Activated naive CD4-positive, alpha-beta T cell treated with anti-CD3 and anti-CD28 coated beads, Interleukin-2, amount 50 U/mL, for 72 hours (primary cell): ENCODE results near the gene PQBP1. TPM values are rescaled to one million over a fixed set of nuclear protein-coding genes. Genes with fewer than 3 reads are reported as not detected.
A peak's percentile ranks its signal among the peaks of the same experiment; 100 is the strongest.

Experiments used
- ATAC-seq, 2 donors: fragments of 150-1000 bp; cut with Tn5 transposase; 2 replicates each; pipeline ENCODE4 v1.10.0; 2021; ENCODE audit warnings: mild to moderate bottlenecking in 2 of 2, moderate library complexity in 2 of 2
- DNase-seq, 2 donors: peaks; one replicate each; pipeline ENCODE4 v3.0.0; 2021 to 2022; ENCODE audit warnings: low spot score in 2 of 2
- H3K27ac Mint-ChIP-seq, 2 donors: one replicate each; pipeline ENCODE4 v1.8.0; 2022; ENCODE audit warnings: mild to moderate bottlenecking in 2 of 2, mixed read lengths in 2 of 2
- H3K36me3 Mint-ChIP-seq, 2 donors: one replicate each; pipeline ENCODE4 v1.8.0; 2022; ENCODE audit warnings: mixed read lengths in 2 of 2
- H3K9me3 Mint-ChIP-seq, 2 donors: one replicate each; pipeline ENCODE4 v1.8.0; 2022; ENCODE audit warnings: mixed read lengths in 2 of 2
- total RNA-seq, 2 donors: library from RNA; stranded (reverse); gene quantifications; one replicate each; pipeline ENCODE4 v1.2.3, GENCODE V29; 2022

Gene PQBP1
- total RNA-seq, 2 donors from 2014 or later, result 77.2 to 79.3 TPM

- ATAC-seq (no peak), DNase-seq (no peak)
- Mint-ChIP-seq H3K36me3 (peaks cover 0 to 16% of the 10 kb centered on the region in 2 donors), H3K9me3 (no peaks in the 10 kb centered on the region), H3K27ac (peak overlapping the region; percentile 14 to 66)
These were observed 4.0 kb upstream of the PQBP1 start for GRCh38 chrX:48893556-48894348.

- DNase-seq (no peak), ATAC-seq (no peak)
- Mint-ChIP-seq H3K9me3 (no peaks in the 10 kb centered on the region), H3K27ac (peak overlapping the region in 1 of 2 donors; percentile 38), H3K36me3 (peaks cover 0 to 16% of the 10 kb centered on the region in 2 donors)
These were observed 2.8 kb upstream of the PQBP1 start for GRCh38 chrX:48894891-48895290.

- Mint-ChIP-seq H3K27ac (peak overlapping the region; percentile 94 to 96), H3K9me3 (no peaks in the 10 kb centered on the region), H3K36me3 (peaks cover 0 to 16% of the 10 kb centered on the region in 2 donors)
- ATAC-seq (no peak), DNase-seq (no peak)
These were observed 1.1 kb upstream of the PQBP1 start for GRCh38 chrX:48896611-48897011.

- Mint-ChIP-seq H3K27ac (peak overlapping the region; percentile 94 to 96), H3K36me3 (peaks cover 0 to 16% of the 10 kb centered on the region in 2 donors), H3K9me3 (no peaks in the 10 kb centered on the region)
- ATAC-seq (peak; percentile 28 to 40), DNase-seq (peak; percentile 43 to 73)
These were observed 539 bp upstream of the PQBP1 start for GRCh38 chrX:48897157-48897624.

- peak overlapping the region in 1 of 2 donors; percentile 96 for H3K27ac Mint-ChIP-seq
- H3K9me3 Mint-ChIP-seq, result no peaks in the 10 kb centered on the region
- peaks cover 0 to 16% of the 10 kb centered on the region in 2 donors for H3K36me3 Mint-ChIP-seq
- no peak for ATAC-seq
- no peak for DNase-seq
These were observed 1.3 kb downstream of the PQBP1 start for GRCh38 chrX:48899078-48899410.

GRCh38 chrX:48901069-48901468 is 3.3 kb downstream of the PQBP1 start:
- DNase-seq, result no peak
- ATAC-seq, result no peak
- H3K27ac Mint-ChIP-seq, result no peak overlapping the region
- no peaks in the 10 kb centered on the region for H3K9me3 Mint-ChIP-seq
- H3K36me3 Mint-ChIP-seq, result peaks cover 0 to 16% of the 10 kb centered on the region in 2 donors

GRCh38 chrX:48902135-48902534 is 4.4 kb downstream of the PQBP1 start:
- DNase-seq, result no peak
- H3K36me3 Mint-ChIP-seq, result peaks cover 0 to 11% of the 10 kb centered on the region in 2 donors
- no peaks in the 10 kb centered on the region for H3K9me3 Mint-ChIP-seq
- no peak for ATAC-seq
- peak overlapping the region in 1 of 2 donors; percentile 67 for H3K27ac Mint-ChIP-seq

- H3K9me3 Mint-ChIP-seq, result no peaks in the 10 kb centered on the region
- no peak for DNase-seq
- H3K27ac Mint-ChIP-seq, result no peak overlapping the region
- peaks cover 0 to 5% of the 10 kb centered on the region in 2 donors for H3K36me3 Mint-ChIP-seq
- ATAC-seq, result no peak
These were observed 5.0 kb downstream of the PQBP1 start for GRCh38 chrX:48902776-48903175.

GRCh38 chrX:48903290-48903689 is 5.6 kb downstream of the PQBP1 start:
- peaks cover 0 to 2% of the 10 kb centered on the region in 2 donors for H3K36me3 Mint-ChIP-seq
- no peaks in the 10 kb centered on the region for H3K9me3 Mint-ChIP-seq
- peak overlapping the region in 1 of 2 donors; percentile 46 for H3K27ac Mint-ChIP-seq
- ATAC-seq, result no peak
- DNase-seq, result no peak

GRCh38 chrX:48904180-48904579 is 6.5 kb downstream of the PQBP1 start:
- DNase-seq (no peak), ATAC-seq (no peak)
- no peaks in the 10 kb centered on the region for H3K36me3 Mint-ChIP-seq
- H3K27ac Mint-ChIP-seq, result peak overlapping the region; percentile 46 to 51
- no peaks in the 10 kb centered on the region for H3K9me3 Mint-ChIP-seq

- H3K9me3 Mint-ChIP-seq, result no peaks in the 10 kb centered on the region
- DNase-seq (no peak), ATAC-seq (no peak)
- H3K36me3 Mint-ChIP-seq, result no peaks in the 10 kb centered on the region
- H3K27ac Mint-ChIP-seq, result no peak overlapping the region
These were observed 6.9 kb downstream of the PQBP1 start for GRCh38 chrX:48904626-48905025.

- Mint-ChIP-seq H3K27ac (no peak overlapping the region), H3K36me3 (no peaks in the 10 kb centered on the region), H3K9me3 (no peaks in the 10 kb centered on the region)
- DNase-seq, result no peak
- ATAC-seq, result peak in 1 of 2 donors; percentile 12
These were observed 7.5 kb downstream of the PQBP1 start for GRCh38 chrX:48905090-48905790.

- H3K9me3 Mint-ChIP-seq, result no peaks in the 10 kb centered on the region
- peaks cover 16 to 27% of the 10 kb centered on the region in 2 donors for H3K36me3 Mint-ChIP-seq
- H3K27ac Mint-ChIP-seq, result peak overlapping the region; percentile 56 to 86
- ATAC-seq (no peak), DNase-seq (no peak)
These were observed 10.9 kb downstream of the PQBP1 start for GRCh38 chrX:48908600-48908999.

- Mint-ChIP-seq H3K27ac (peak overlapping the region in 1 of 2 donors; percentile 56), H3K36me3 (peaks cover 28 to 39% of the 10 kb centered on the region in 2 donors), H3K9me3 (no peaks in the 10 kb centered on the region)
- DNase-seq (no peak), ATAC-seq (no peak)
These were observed 12.1 kb downstream of the PQBP1 start for GRCh38 chrX:48909703-48910294.

- DNase-seq (no peak), ATAC-seq (peak; percentile 4 to 5)
- Mint-ChIP-seq H3K9me3 (no peaks in the 10 kb centered on the region), H3K27ac (peak overlapping the region; percentile 95 to 97), H3K36me3 (peaks cover 37 to 48% of the 10 kb centered on the region in 2 donors)
These were observed 13.2 kb downstream of the PQBP1 start for GRCh38 chrX:48910926-48911411.

GRCh38 chrX:48911412-48912182 is 13.9 kb downstream of the PQBP1 start, which contains the start of gene SLC35A2:
TSS of gene SLC35A2 (minus strand) at chrX:48911646. CDS start at chrX:48911636, 10 bp downstream.
- Mint-ChIP-seq H3K9me3 (no peaks in the 10 kb centered on the region), H3K27ac (peak within 1 kb of the TSS; percentile 95 to 97), H3K36me3 (peaks cover 37 to 48% of the 10 kb centered on the region in 2 donors)
- peak; percentile 82 to 86 for DNase-seq
- peak; percentile 75 for ATAC-seq
